Osteoblast (primary cell): ENCODE measurements around the gene ADAMTS2. TPM values are rescaled to one million over a fixed set of nuclear protein-coding genes. Genes with fewer than 3 reads are reported as not detected.

Experiments used
- DNase-seq: peaks from one replicate; pipeline ENCODE4 v3.0.0; 2011; ENCODE audit warnings: low spot score, mixed read lengths; ENCODE audit not compliant: insufficient read length; ENCODE audit errors: missing footprints
- H2AFZ ChIP-seq: 2 replicates; pipeline ENCODE4 v1.6.0; 2011; ENCODE audit warnings: mild to moderate bottlenecking, low read length
- H3K27ac ChIP-seq: 2 replicates; pipeline ENCODE4 v1.5.1; 2011; ENCODE audit warnings: mild to moderate bottlenecking, low read depth, low read length, moderate library complexity
- H3K27me3 ChIP-seq: 2 replicates; pipeline ENCODE4 v1.6.0; 2012; ENCODE audit warnings: mild to moderate bottlenecking, control low read depth, inconsistent platforms, low read length, moderate library complexity; ENCODE audit not compliant: insufficient read depth
- H3K36me3 ChIP-seq: 2 replicates; pipeline ENCODE4 v1.5.1; 2011; ENCODE audit warnings: mild to moderate bottlenecking, low read length, control low read depth, moderate library complexity; ENCODE audit not compliant: insufficient read depth
- H3K4me1 ChIP-seq: 2 replicates; pipeline ENCODE4 v1.5.1; 2011; ENCODE audit warnings: mild to moderate bottlenecking, low read length, control low read depth, moderate library complexity; ENCODE audit not compliant: insufficient read depth
- H3K4me2 ChIP-seq: 2 replicates; pipeline ENCODE4 v1.6.0; 2011; ENCODE audit warnings: mild to moderate bottlenecking, low read length; ENCODE audit not compliant: insufficient read depth
- H3K4me3 ChIP-seq: fragments of 200-600 bp; sonication (generic); 3 replicates; pipeline ENCODE4 v1.5.1; 2012; ENCODE audit warnings: mild to moderate bottlenecking, low read length, inconsistent platforms; ENCODE audit not compliant: insufficient read depth
- H3K79me2 ChIP-seq: 2 replicates; pipeline ENCODE4 v1.6.0; 2012; ENCODE audit warnings: mild to moderate bottlenecking, low read length, control low read depth, inconsistent platforms; ENCODE audit not compliant: insufficient read depth
- H3K9me3 ChIP-seq: 2 replicates; pipeline ENCODE4 v1.5.1; 2011; ENCODE audit warnings: low read depth, low read length, control low read depth
- H4K20me1 ChIP-seq: 2 replicates; pipeline ENCODE4 v1.6.0; 2012; ENCODE audit warnings: mild to moderate bottlenecking, low read length, control low read depth; ENCODE audit not compliant: insufficient read depth
- CTCF ChIP-seq: IDR thresholded peaks from 2 replicates; pipeline ENCODE4 v1.5.1; 2011; ENCODE audit warnings: mild to moderate bottlenecking, low read depth, low read length, moderate library complexity; ENCODE audit errors: extremely low read depth
- total RNA-seq: library from RNA; depleted of rRNA; stranded (reverse); fragments of >200 nt; gene quantifications from 2 replicates; pipeline ENCODE4 v1.2.3, GENCODE V29; 2012

The ADAMTS2 gene
- total RNA-seq, 1 donor = 144 TPM

GRCh38 chr5:179289756-179290385 is 55.4 kb downstream of the ADAMTS2 start:
- peaks cover 5% of the 10 kb centered on the region for H3K36me3 ChIP-seq
- DNase-seq = peak; percentile 77
- no peak overlapping the region for H2AFZ ChIP-seq
- H3K9me3 ChIP-seq = no peaks in the 10 kb centered on the region
- peak overlapping the region; percentile 33 for H3K27ac ChIP-seq
- TF ChIP-seq CTCF = no peak
- H3K27me3 ChIP-seq = no peaks in the 10 kb centered on the region
- H3K4me1 ChIP-seq = peaks cover 40% of the 10 kb centered on the region
- H4K20me1 ChIP-seq = peaks cover 18% of the 10 kb centered on the region
- H3K4me2 ChIP-seq = no peak overlapping the region
- H3K4me3 ChIP-seq = no peak overlapping the region
- H3K79me2 ChIP-seq = peaks cover 99% of the 10 kb centered on the region

- TF ChIP-seq CTCF = no peak
- Histone ChIP-seq H3K9me3 (no peaks in the 10 kb centered on the region), H3K4me2 (no peak overlapping the region), H3K27me3 (no peaks in the 10 kb centered on the region), H3K27ac (peak overlapping the region; percentile 33), H3K4me1 (peaks cover 34% of the 10 kb centered on the region), H3K36me3 (peaks cover 5% of the 10 kb centered on the region), H4K20me1 (peaks cover 11% of the 10 kb centered on the region), H3K79me2 (peaks cover 99% of the 10 kb centered on the region), H3K4me3 (no peak overlapping the region), H2AFZ (no peak overlapping the region)
- peak; percentile 58 for DNase-seq
These were observed 56.5 kb downstream of the ADAMTS2 start for GRCh38 chr5:179288809-179289185.

GRCh38 chr5:179288101-179288808 is 57.0 kb downstream of the ADAMTS2 start:
- Histone ChIP-seq H3K79me2 (peaks cover 99% of the 10 kb centered on the region), H3K36me3 (peaks cover 5% of the 10 kb centered on the region), H3K27me3 (no peaks in the 10 kb centered on the region), H3K27ac (peak overlapping the region; percentile 33), H3K4me2 (no peak overlapping the region), H3K4me3 (no peak overlapping the region), H4K20me1 (peaks cover 11% of the 10 kb centered on the region), H3K9me3 (no peaks in the 10 kb centered on the region), H3K4me1 (peaks cover 29% of the 10 kb centered on the region), H2AFZ (no peak overlapping the region)
- DNase-seq = peak; percentile 64
- TF ChIP-seq CTCF = no peak

- H3K4me2 ChIP-seq = no peak overlapping the region
These were observed 57.6 kb downstream of the ADAMTS2 start for GRCh38 chr5:179287631-179288030.

More at GRCh38 chr5:179287631-179288030, 57.6 kb downstream of the ADAMTS2 start:
- Histone ChIP-seq H3K9me3 (no peaks in the 10 kb centered on the region), H3K4me3 (no peak overlapping the region), H3K36me3 (peaks cover 5% of the 10 kb centered on the region), H2AFZ (no peak overlapping the region), H3K79me2 (peaks cover 99% of the 10 kb centered on the region), H3K27ac (no peak overlapping the region), H3K4me1 (peaks cover 25% of the 10 kb centered on the region), H4K20me1 (peaks cover 11% of the 10 kb centered on the region), H3K27me3 (no peaks in the 10 kb centered on the region)
- peak; percentile 77 for DNase-seq
- TF ChIP-seq CTCF = no peak
